Keratinocyte (primary cell): ENCODE data around the gene ETV3. TPM values are rescaled to one million over a fixed set of nuclear protein-coding genes. Genes with fewer than 3 reads are reported as not detected.
"Not testable (repeated sequence)": the region's sequence is repeated elsewhere in the genome, so short reads cannot be mapped to it uniquely, and the experiment has no call there.

Experiments
- DNase-seq: peaks from one replicate; pipeline ENCODE4 v3.0.0-alpha.2; 2011; ENCODE audit warnings: low read depth, missing footprints, low spot score
- FAIRE-seq: peaks from 2 replicates; lab custom pipeline; 2011; peaks lifted over from hg19 to GRCh38; lab: Jason Lieb, UNC
- H2AFZ ChIP-seq: 2 replicates; pipeline ENCODE4 v1.6.0; 2012; ENCODE audit warnings: low read length, control low read depth, inconsistent platforms; ENCODE audit not compliant: control insufficient read depth
- H3K27ac ChIP-seq: 2 replicates; pipeline ENCODE4 v1.5.1; 2011; ENCODE audit warnings: low read length; ENCODE audit not compliant: control insufficient read depth, insufficient read depth
- H3K27me3 ChIP-seq: 3 replicates; pipeline ENCODE4 v1.6.0; 2011; ENCODE audit warnings: low read length; ENCODE audit not compliant: control insufficient read depth, insufficient read depth; ENCODE audit errors: extremely low read depth
- H3K36me3 ChIP-seq, 2 experiments: 2 replicates in 1 of 2; 3 replicates in 1 of 2; pipeline ENCODE4 v1.5.1; 2011; ENCODE audit warnings: low read length in 2 of 2, mild to moderate bottlenecking in 1 of 2; ENCODE audit not compliant: control insufficient read depth in 2 of 2, insufficient read depth in 2 of 2; ENCODE audit errors: extremely low read depth in 1 of 2
- H3K4me1 ChIP-seq: 3 replicates; pipeline ENCODE4 v1.5.1; 2011; ENCODE audit warnings: low read length; ENCODE audit not compliant: control insufficient read depth, insufficient read depth; ENCODE audit errors: extremely low read depth
- H3K4me2 ChIP-seq: 3 replicates; pipeline ENCODE4 v1.6.0; 2011; ENCODE audit warnings: low read depth, low read length; ENCODE audit not compliant: control insufficient read depth, insufficient read depth; ENCODE audit errors: extremely low read depth
- H3K4me3 ChIP-seq, 3 experiments: fragments of 200-600 bp in 1 of 3; sonication (generic) in 1 of 3; 2 replicates in 2 of 3; 3 replicates in 1 of 3; pipeline ENCODE4 v1.5.1; 2011 to 2016; ENCODE audit warnings: low read length in 3 of 3, mild to moderate bottlenecking in 3 of 3, control low read depth in 2 of 3, inconsistent platforms in 1 of 3, low read depth in 1 of 3, mixed read lengths in 1 of 3, mixed run types in 1 of 3, moderate library complexity in 1 of 3; ENCODE audit not compliant: control insufficient read depth in 2 of 3, insufficient read depth in 2 of 3; ENCODE audit errors: extremely low read depth in 1 of 3
- H3K79me2 ChIP-seq: 2 replicates; pipeline ENCODE4 v1.6.0; 2012; ENCODE audit warnings: low read length; ENCODE audit not compliant: control insufficient read depth, insufficient read depth
- H3K9ac ChIP-seq: 3 replicates; pipeline ENCODE4 v1.6.0; 2011; ENCODE audit warnings: low read length; ENCODE audit not compliant: control insufficient read depth, insufficient read depth; ENCODE audit errors: extremely low read depth
- H3K9me1 ChIP-seq: 3 replicates; pipeline ENCODE4 v1.6.0; 2011; ENCODE audit warnings: low read length; ENCODE audit not compliant: control insufficient read depth, insufficient read depth; ENCODE audit errors: extremely low read depth
- H3K9me3 ChIP-seq: 2 replicates; pipeline ENCODE4 v1.5.1; 2012; ENCODE audit warnings: low read depth, low read length; ENCODE audit not compliant: control insufficient read depth
- H4K20me1 ChIP-seq: 3 replicates; pipeline ENCODE4 v1.6.0; 2011; ENCODE audit warnings: low read length; ENCODE audit not compliant: control insufficient read depth, insufficient read depth; ENCODE audit errors: extremely low read depth
- CTCF ChIP-seq, 3 experiments: IDR thresholded peaks in 1 of 3; conservative IDR thresholded peaks in 1 of 3; optimal IDR thresholded peaks in 1 of 3; 2 replicates in 2 of 3; 3 replicates in 1 of 3; pipeline versions ENCODE3 to v1.5.1; 2011; ENCODE audit warnings: low read length in 3 of 3, mild to moderate bottlenecking in 3 of 3, moderate library complexity in 2 of 3, control low read depth in 1 of 3, inconsistent platforms in 1 of 3; ENCODE audit not compliant: insufficient read depth in 2 of 3; ENCODE audit errors: extremely low read depth in 1 of 3
- EZH2 ChIP-seq: IDR thresholded peaks from one replicate; pipeline ENCODE4 v1.6.1; 2012; ENCODE audit warnings: inconsistent platforms, mild to moderate bottlenecking, low read length, moderate library complexity
- dilution Hi-C: fragments of 300-500 bp; cut with MboI; formaldehyde crosslinking; loops from one replicate; pipeline ENCODE4 v1.7.0; 2020; ENCODE audit warnings: low sequenced_read_pairs; ENCODE audit not compliant: extremely low pct_ligation_motif_present
- polyA plus RNA-seq, 5 experiments: library from polyadenylated mRNA; depleted of rRNA in 3 of 5; stranded (reverse) in 3 of 5; stranded (forward) in 1 of 5; unstranded in 1 of 5; fragments of >200 nt; gene quantifications; 1 replicate in 1 of 5; 2 replicates in 3 of 5; 3 replicates in 1 of 5; pipeline versions ENCODE4 v1.2.1 to v1.2.3, GENCODE V29; 2011 to 2012; ENCODE audit warnings: missing spikeins in 2 of 5, low read depth in 1 of 5, low replicate concordance in 1 of 5

Gene ETV3
- polyA plus RNA-seq, 1 donor (not counting 4 experiments of a cell fraction or from before 2014, with no cell fraction given), result 22.3 TPM

GRCh38 chr1:157099633-157100009 is 38.6 kb downstream of the ETV3 start, which contains the start of gene ETV3L:
ETV3L (minus strand) TSS chr1:157099808; CDS start chr1:157099523, 285 bp downstream.
- peaks cover 8% of the 10 kb centered on the region for H3K27me3 ChIP-seq
- dilution Hi-C loops, result no loop called here
- TF ChIP-seq CTCF (optimal IDR thresholded peaks at IDR 0.05 in 1 of 3, IDR thresholded peaks at IDR 0.05 in 1 of 3, conservative IDR thresholded peaks at IDR 0.05 in 1 of 3; ENCODE audit: extremely low read depth in 1 of 3, insufficient read depth in 2 of 3, low read length in 3 of 3), result no peak
- no peak for TF ChIP-seq EZH2
- no peak within 1 kb of the TSS for H3K4me3 ChIP-seq
- H3K27ac ChIP-seq, result no peak within 1 kb of the TSS
- H3K9me3 ChIP-seq, result no peaks in the 10 kb centered on the region
- no peaks in the 10 kb centered on the region for H4K20me1 ChIP-seq
- no peak within 1 kb of the TSS for H3K4me2 ChIP-seq
- H3K9me1 ChIP-seq, result no peaks in the 10 kb centered on the region
- no peaks in the 10 kb centered on the region for H3K79me2 ChIP-seq
- H3K4me1 ChIP-seq, result peaks cover 5% of the 10 kb centered on the region
- H3K9ac ChIP-seq, result no peak within 1 kb of the TSS
- no peaks in the 10 kb centered on the region for H3K36me3 ChIP-seq
- DNase-seq, result no peak
- no peak for FAIRE-seq
- no peak within 1 kb of the TSS for H2AFZ ChIP-seq

- H2AFZ ChIP-seq, H3K27me3 ChIP-seq, dilution Hi-C loops, H3K9me3 ChIP-seq, H3K4me1 ChIP-seq, H3K9ac ChIP-seq, H4K20me1 ChIP-seq, H3K4me3 ChIP-seq, H3K4me2 ChIP-seq, H3K79me2 ChIP-seq, DNase-seq, H3K9me1 ChIP-seq, H3K27ac ChIP-seq, H3K36me3 ChIP-seq, FAIRE-seq: not testable (repeated sequence)
Measured at GRCh38 chr1:157098987-157099632, 39.1 kb downstream of the ETV3 start.

- Histone ChIP-seq H3K4me3 (no peak overlapping the region), H3K4me1 (peaks cover 5% of the 10 kb centered on the region), H2AFZ (no peak overlapping the region), H3K27me3 (peaks cover 8% of the 10 kb centered on the region), H3K79me2 (no peaks in the 10 kb centered on the region), H3K9me3 (no peaks in the 10 kb centered on the region), H3K27ac (no peak overlapping the region), H3K4me2 (no peak overlapping the region), H4K20me1 (no peaks in the 10 kb centered on the region), H3K9me1 (no peaks in the 10 kb centered on the region), H3K36me3 (no peaks in the 10 kb centered on the region), H3K9ac (no peak overlapping the region)
- no peak for DNase-seq
- dilution Hi-C loops, result no loop called here
- no peak for FAIRE-seq
- no peak for TF ChIP-seq EZH2
- no peak for TF ChIP-seq CTCF (optimal IDR thresholded peaks at IDR 0.05 in 1 of 3, IDR thresholded peaks at IDR 0.05 in 1 of 3, conservative IDR thresholded peaks at IDR 0.05 in 1 of 3; ENCODE audit: extremely low read depth in 1 of 3, insufficient read depth in 2 of 3, low read length in 3 of 3)
Measured at GRCh38 chr1:157098519-157098918, 39.7 kb downstream of the ETV3 start.
